ENCODE data around the gene CSNK1G3.

Gene CSNK1G3

DNA sequence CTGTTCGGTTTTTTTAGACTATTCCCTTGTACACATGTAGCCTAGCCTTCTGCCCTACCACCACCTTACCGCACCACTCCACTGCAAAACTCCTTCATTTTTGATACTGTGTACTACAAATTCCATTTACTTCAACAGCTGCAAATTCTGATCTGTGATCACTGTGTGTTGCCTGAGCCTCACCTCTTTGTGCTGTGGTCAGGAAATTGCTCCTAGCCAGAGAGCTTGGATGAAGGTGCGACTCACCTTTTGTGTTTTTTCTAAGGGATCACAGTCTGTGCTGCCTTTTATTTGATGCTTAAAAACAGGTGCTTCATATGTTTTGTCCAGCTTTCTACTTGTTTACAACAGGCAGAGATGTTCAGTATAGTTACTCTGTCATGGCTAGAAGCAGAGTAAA, 31.5 kb downstream of the CSNK1G3 start:
- TF ChIP-seq ZFX (IDR thresholded peaks at IDR 0.05) (no peak), CTCF (conservative IDR thresholded peaks at IDR 0.05) (no peak)
- no peak overlapping the region for H3K27ac ChIP-seq

DNA sequence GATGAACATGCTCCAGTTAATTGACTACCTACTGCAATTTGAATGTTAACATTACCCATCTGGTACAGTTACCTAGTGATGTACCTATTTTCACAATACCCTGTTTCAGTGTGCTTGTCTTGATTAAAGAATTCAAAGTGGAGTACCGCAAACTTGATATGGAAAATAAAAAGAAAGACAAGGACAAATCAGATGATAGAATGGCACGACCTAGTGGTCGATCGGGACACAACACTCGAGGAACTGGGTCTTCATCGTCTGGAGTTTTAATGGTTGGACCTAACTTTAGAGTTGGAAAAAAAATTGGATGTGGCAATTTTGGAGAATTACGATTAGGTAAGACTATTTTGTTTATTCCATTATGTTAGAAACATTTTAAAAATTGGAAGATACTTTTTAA, 33.5 kb downstream of the CSNK1G3 start:
- H3K27ac ChIP-seq: no peak overlapping the region
- no peak for TF ChIP-seq ZFX (IDR thresholded peaks at IDR 0.05)
- peak; percentile 52 for TF ChIP-seq CTCF (conservative IDR thresholded peaks at IDR 0.05)

- no peak overlapping the region for H3K27ac ChIP-seq
- TF ChIP-seq ZFX (IDR thresholded peaks at IDR 0.05): no peak
These were observed 34.7 kb downstream of the CSNK1G3 start for GRCh38 chr5:123546657-123547056.

GRCh38 chr5:123549256-123549904, 37.4 kb downstream of the CSNK1G3 start:
- no peak for TF ChIP-seq ZFX (IDR thresholded peaks at IDR 0.05)
- TF ChIP-seq CTCF (conservative IDR thresholded peaks at IDR 0.05): no peak
- no peak overlapping the region for H3K27ac ChIP-seq

DNA sequence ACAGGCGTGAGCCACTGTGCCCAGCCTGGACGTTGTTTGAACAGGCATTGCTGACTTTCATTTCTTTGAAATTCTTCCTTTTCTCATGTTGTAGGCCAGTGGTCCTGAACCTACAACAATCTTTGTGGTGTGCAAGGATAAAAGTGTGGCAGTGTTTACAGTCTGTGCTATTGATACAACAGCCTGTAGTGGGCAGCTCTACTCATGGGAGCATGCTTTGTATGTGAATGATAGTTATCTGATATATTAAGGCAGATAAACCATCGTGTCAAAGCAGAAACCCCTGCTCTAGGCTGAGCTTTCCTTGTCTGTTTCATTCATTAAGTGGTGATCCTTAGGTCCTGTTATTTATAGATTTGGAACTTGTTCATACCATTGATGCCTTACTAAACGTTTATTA, 42.6 kb downstream of the CSNK1G3 start:
- TF ChIP-seq ZFX (IDR thresholded peaks at IDR 0.05) (no peak), CTCF (conservative IDR thresholded peaks at IDR 0.05) (no peak)
- no peak overlapping the region for H3K27ac ChIP-seq

- TF ChIP-seq CTCF (conservative IDR thresholded peaks at IDR 0.05): no peak
- no peak for TF ChIP-seq ZFX (IDR thresholded peaks at IDR 0.05)
- no peak overlapping the region for H3K27ac ChIP-seq
These were observed 45.9 kb downstream of the CSNK1G3 start for GRCh38 chr5:123557907-123558306.

DNA sequence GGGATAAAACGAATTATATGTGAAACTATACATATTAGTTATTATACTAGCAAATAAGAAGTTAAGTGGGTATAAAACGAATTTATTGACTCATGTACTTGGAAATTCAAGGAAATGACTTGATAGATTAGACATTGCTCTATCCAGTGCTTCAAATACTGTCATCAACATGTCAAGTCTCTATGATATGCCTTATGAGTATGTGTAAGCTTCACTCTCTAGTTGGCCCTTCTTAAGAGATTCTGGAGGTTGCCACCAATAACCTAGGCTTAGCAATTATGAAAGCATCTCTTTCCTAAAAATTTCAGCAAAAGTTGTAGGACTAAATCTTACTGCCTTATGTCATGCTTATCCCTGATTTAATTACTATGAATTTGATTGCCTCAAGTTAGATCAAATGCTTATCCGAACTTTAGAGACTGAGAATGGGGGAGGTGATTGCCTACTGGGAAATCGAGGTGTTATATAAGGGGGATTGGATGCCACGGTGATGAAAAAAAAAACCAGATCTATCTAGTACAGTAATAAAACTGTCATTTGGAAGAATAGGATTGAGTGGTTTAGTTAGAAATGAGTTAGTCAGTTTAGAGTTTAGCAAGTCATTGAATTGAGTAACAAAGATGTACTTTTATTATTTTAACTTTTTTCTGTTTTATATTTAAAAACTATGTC, 46.9 kb downstream of the CSNK1G3 start:
- H3K27ac ChIP-seq: no peak overlapping the region
- TF ChIP-seq ZFX (IDR thresholded peaks at IDR 0.05): no peak
- no peak for TF ChIP-seq CTCF (conservative IDR thresholded peaks at IDR 0.05)

DNA sequence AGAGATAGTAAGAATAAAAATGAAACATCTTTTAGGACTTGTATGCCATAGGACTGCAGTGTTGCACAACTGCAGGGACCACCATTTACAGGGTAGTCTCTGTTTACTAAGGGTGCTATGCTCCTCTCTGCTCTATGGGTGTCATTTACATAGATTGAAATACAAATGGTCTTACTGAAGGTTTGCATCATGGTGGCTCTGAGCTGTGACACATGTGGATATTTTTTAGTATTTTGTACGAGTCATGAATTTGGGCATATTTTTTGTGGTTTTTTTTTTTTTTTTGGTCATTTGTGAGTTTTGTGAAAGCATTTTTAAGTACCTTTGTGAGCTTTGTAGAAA, 47.4 kb downstream of the CSNK1G3 start:
- no peak overlapping the region for H3K27ac ChIP-seq
- no peak for TF ChIP-seq ZFX (IDR thresholded peaks at IDR 0.05)
- TF ChIP-seq CTCF (conservative IDR thresholded peaks at IDR 0.05): no peak

Data from C4-2B (cell line).